SK-N-SH (cell line): ENCODE measurements around the gene LTBR. TPM values are rescaled to one million over a fixed set of nuclear protein-coding genes. Genes with fewer than 3 reads are reported as not detected.

Source experiments
- CTCF ChIA-PET: fragments of 300-600, 350-600 bp; formaldehyde crosslinking; extraction: SDS; loops from one replicate; lab custom pipeline; 2021; lab: Yijun Ruan, JAX
- POLR2A ChIA-PET: fragments of 350-600 bp; sonication (Branson Sonifier 250); formaldehyde crosslinking; extraction: SDS; loops from one replicate; lab custom pipeline; 2020; ENCODE audit warnings: antibody characterized with exemption, inconsistent platforms; lab: Yijun Ruan, JAX
- DNase-seq: peaks from one replicate; pipeline ENCODE4 v3.0.0; 2012
- H2AFZ ChIP-seq: fragments of 200-600 bp; sonication (generic); 2 replicates; pipeline ENCODE4 v1.8.1; 2016; ENCODE audit warnings: antibody characterized with exemption, mild to moderate bottlenecking, low read depth
- H3F3A ChIP-seq: fragments of 200-600 bp; sonication (generic); replicated peaks from 2 replicates; pipeline ENCODE3; 2016; ENCODE audit warnings: antibody characterized with exemption, mild to moderate bottlenecking; ENCODE audit not compliant: insufficient read depth
- H3K27ac ChIP-seq, 2 experiments: fragments of 200-500 bp in 1 of 2; fragments of 200-600 bp in 1 of 2; sonication (Bioruptor generic) in 1 of 2; sonication (generic), shearing (Covaris generic) in 1 of 2; 2 replicates each; pipeline versions ENCODE4 v1.5.1 to v1.6.1; 2014 to 2016; ENCODE audit warnings: low read depth in 2 of 2, inconsistent platforms in 1 of 2, low read length in 1 of 2, mild to moderate bottlenecking in 1 of 2, mixed read lengths in 1 of 2
- H3K27me3 ChIP-seq: fragments of 200-600 bp; sonication (generic), shearing (Covaris generic); 2 replicates; pipeline ENCODE4 v1.6.1; 2016; ENCODE audit warnings: mixed run types; ENCODE audit not compliant: insufficient read depth
- H3K36me3 ChIP-seq, 2 experiments: fragments of 200-500 bp in 1 of 2; fragments of 200-600 bp in 1 of 2; sonication (Bioruptor generic) in 1 of 2; sonication (generic) in 1 of 2; replicated peaks in 1 of 2; 2 replicates each; pipeline versions ENCODE3 to v1.5.1; 2014 to 2016; ENCODE audit warnings: low read length in 1 of 2, mild to moderate bottlenecking in 1 of 2; ENCODE audit not compliant: insufficient read depth in 2 of 2, control insufficient read depth in 1 of 2
- H3K4me1 ChIP-seq, 2 experiments: fragments of 200-500 bp in 1 of 2; fragments of 200-600 bp in 1 of 2; sonication (Bioruptor generic) in 1 of 2; sonication (generic), shearing (Covaris generic) in 1 of 2; 2 replicates each; pipeline versions ENCODE4 v1.5.1 to v1.6.1; 2014 to 2016; ENCODE audit warnings: low read depth in 1 of 2, low read length in 1 of 2, mixed run types in 1 of 2; ENCODE audit not compliant: insufficient read depth in 2 of 2, control insufficient read depth in 1 of 2
- H3K4me2 ChIP-seq: fragments of 200-600 bp; sonication (generic), shearing (Covaris generic); 2 replicates; pipeline ENCODE4 v1.6.1; 2017; ENCODE audit warnings: mixed run types
- H3K4me3 ChIP-seq, 2 experiments: fragments of 200-500 bp in 1 of 2; fragments of 200-600 bp in 1 of 2; sonication (Bioruptor generic) in 1 of 2; sonication (generic), shearing (Covaris generic) in 1 of 2; 2 replicates each; pipeline versions ENCODE4 v1.5.1 to v1.8.1; 2014 to 2016; ENCODE audit warnings: low read depth in 2 of 2, inconsistent platforms in 1 of 2, low read length in 1 of 2, mild to moderate bottlenecking in 1 of 2, mixed read lengths in 1 of 2, moderate library complexity in 1 of 2
- H3K79me2 ChIP-seq: fragments of 200-600 bp; sonication (generic); 2 replicates; pipeline ENCODE4 v1.8.1; 2017; ENCODE audit warnings: mild to moderate bottlenecking; ENCODE audit not compliant: insufficient read depth
- H3K9ac ChIP-seq: fragments of 200-600 bp; sonication (generic); 2 replicates; pipeline ENCODE4 v1.6.1; 2017; ENCODE audit warnings: mixed run types
- H3K9me2 ChIP-seq: fragments of 200-600 bp; sonication (generic); 2 replicates; pipeline ENCODE4 v1.6.1; 2017; ENCODE audit warnings: mixed run types
- H3K9me3 ChIP-seq: fragments of 200-600 bp; sonication (generic); 2 replicates; pipeline ENCODE4 v1.6.1; 2017; ENCODE audit warnings: mixed run types, mild to moderate bottlenecking, moderate library complexity
- H4K20me1 ChIP-seq: fragments of 200-600 bp; sonication (generic); 2 replicates; pipeline ENCODE4 v1.6.1; 2017; ENCODE audit warnings: mild to moderate bottlenecking, mixed run types; ENCODE audit not compliant: insufficient read depth
- CHD2 ChIP-seq: fragments of 150-350 bp; IDR thresholded peaks from 2 replicates; pipeline ENCODE4 v1.6.1; 2018; ENCODE audit warnings: low read length; ENCODE audit not compliant: partially characterized antibody
- CTCF ChIP-seq: fragments of 200-600 bp; sonication (generic); IDR thresholded peaks from 2 replicates; pipeline ENCODE4 v1.6.1; 2017; ENCODE audit warnings: antibody characterized with exemption, mild to moderate bottlenecking, moderate library complexity
- EP300 ChIP-seq, 2 experiments: IDR thresholded peaks; 2 replicates each; pipeline versions ENCODE4 v1.4.0 to v1.6.1; 2012; ENCODE audit warnings: borderline replicate concordance in 1 of 2, low read depth in 1 of 2, low read length in 1 of 2
- EZH2phosphoT487 ChIP-seq: fragments of 200-600 bp; sonication (generic); IDR thresholded peaks from 2 replicates; pipeline ENCODE4 v1.6.1; 2017; ENCODE audit warnings: low read depth, mixed run types, mild to moderate bottlenecking, antibody characterized with exemption, moderate library complexity, borderline replicate concordance
- FOXJ3 ChIP-seq: sonication (generic); formaldehyde crosslinking; IDR thresholded peaks from 2 replicates; pipeline ENCODE4 v1.5.1; 2020; ENCODE audit warnings: mild to moderate bottlenecking, missing genetic modification reagents
- FOXM1 ChIP-seq: IDR thresholded peaks from 2 replicates; pipeline ENCODE4 v1.4.0; 2012; ENCODE audit warnings: low read depth, mild to moderate bottlenecking
- GABPA ChIP-seq: IDR thresholded peaks from 2 replicates; pipeline ENCODE4 v1.4.0; 2012; ENCODE audit warnings: low read depth, mild to moderate bottlenecking
- GATA2 ChIP-seq: sonication (generic); formaldehyde crosslinking; IDR thresholded peaks from 2 replicates; pipeline ENCODE4 v1.5.0; 2020; ENCODE audit warnings: mild to moderate bottlenecking, missing genetic modification reagents
- IRF3 ChIP-seq: fragments of 150-350 bp; IDR thresholded peaks from 2 replicates; pipeline ENCODE4 v1.6.1; 2016; ENCODE audit warnings: mild to moderate bottlenecking, low read depth, low read length
- MAX ChIP-seq: IDR thresholded peaks from 2 replicates; pipeline ENCODE4 v1.4.0; 2012; ENCODE audit warnings: low read depth
- MEF2A ChIP-seq: IDR thresholded peaks from 2 replicates; pipeline ENCODE4 v1.4.0; 2012; ENCODE audit warnings: low read depth, borderline replicate concordance
- MXI1 ChIP-seq: IDR thresholded peaks from 2 replicates; pipeline ENCODE4 v1.6.1; 2012; ENCODE audit warnings: mild to moderate bottlenecking, low read depth, low read length, improper control_type of control experiment
- NRF1 ChIP-seq: IDR thresholded peaks from 2 replicates; pipeline ENCODE4 v1.6.1; 2012; ENCODE audit warnings: low read depth, mild to moderate bottlenecking, low read length
- PBX3 ChIP-seq: IDR thresholded peaks from 2 replicates; pipeline ENCODE4; 2012
- POLR2AphosphoS5 ChIP-seq: IDR thresholded peaks from 2 replicates; pipeline ENCODE4 v1.6.1; 2012; ENCODE audit warnings: low read depth, low read length
- RAD21 ChIP-seq: IDR thresholded peaks from 2 replicates; pipeline ENCODE4 v1.6.1; 2012; ENCODE audit warnings: mild to moderate bottlenecking, low read length
- RFX5 ChIP-seq: IDR thresholded peaks from 2 replicates; pipeline ENCODE4 v1.6.1; 2012; ENCODE audit warnings: mild to moderate bottlenecking, improper control_type of control experiment, low read length
- RXRA ChIP-seq: IDR thresholded peaks from 2 replicates; pipeline ENCODE4 v1.4.0; 2012; ENCODE audit warnings: low read depth, mild to moderate bottlenecking, borderline replicate concordance
- SIN3A ChIP-seq: IDR thresholded peaks from 2 replicates; pipeline ENCODE4 v1.6.1; 2012; ENCODE audit warnings: low read depth, mild to moderate bottlenecking, low read length, moderate library complexity, borderline replicate concordance
- TAF1 ChIP-seq: IDR thresholded peaks from 2 replicates; pipeline ENCODE4 v1.6.1; 2012; ENCODE audit warnings: low read depth, mild to moderate bottlenecking, low read length, moderate library complexity, borderline replicate concordance
- USF1 ChIP-seq: IDR thresholded peaks from 2 replicates; pipeline ENCODE4 v1.4.0; 2012; ENCODE audit warnings: low read depth, borderline replicate concordance
- YY1 ChIP-seq: IDR thresholded peaks from 2 replicates; pipeline ENCODE4 v1.4.0; 2012; ENCODE audit warnings: low read depth, mild to moderate bottlenecking
- WGBS: methylation state at CpG from one replicate; pipeline ENCODE4 v1.1.6; 2017; ENCODE audit warnings: low lambda C conversion rate; 5-methylcytosine and 5-hydroxymethylcytosine counted together
- polyA plus RNA-seq, 3 experiments: library from polyadenylated mRNA; depleted of rRNA; stranded (reverse); fragments of >200 nt; gene quantifications; 2 replicates each; pipeline ENCODE4 v1.2.3, GENCODE V29; 2012

Gene LTBR
- polyA plus RNA-seq, 1 of the 3 experiments (the other 2 are of a cell fraction), result 0.12 TPM

GRCh38 chr12:6438345-6438744, 54.4 kb downstream of the LTBR start:
- H4K20me1 ChIP-seq, result no peaks in the 10 kb centered on the region
- no peaks in the 10 kb centered on the region for H3K9me3 ChIP-seq
- no peaks in the 10 kb centered on the region for H3K9me2 ChIP-seq
- WGBS, result 91% methylated on average over 12 of the region's 12 CpGs
- H3K4me2 ChIP-seq, result no peak overlapping the region
- ChIA-PET POLR2A (no interaction called here), CTCF (interaction anchor here (1.0 to 4.1 kb wide), 3 partner anchors 15 to 103 kb away, joined by 3 to 21 read pairs (median 16); no protein-coding TSS in a partner anchor)
- no peaks in the 10 kb centered on the region for H3K4me1 ChIP-seq
- no peaks in the 10 kb centered on the region for H3F3A ChIP-seq
- H3K4me3 ChIP-seq, result no peak overlapping the region
- no peak overlapping the region for H3K27ac ChIP-seq
- no peaks in the 10 kb centered on the region for H3K27me3 ChIP-seq
- TF ChIP-seq EP300 (IDR thresholded peaks at IDR 0.05; ENCODE audit: borderline replicate concordance in 1 of 2, low read depth in 1 of 2, low read length in 1 of 2) (no peak), MAX (no peak), CHD2 (no peak), POLR2AphosphoS5 (no peak), RAD21 (no peak), EZH2phosphoT487 (no peak), RFX5 (no peak), GABPA (no peak), FOXM1 (no peak)
- no peak for DNase-seq
- H3K36me3 ChIP-seq, result no peaks in the 10 kb centered on the region
- H3K79me2 ChIP-seq, result no peaks in the 10 kb centered on the region
- no peak overlapping the region for H3K9ac ChIP-seq
- no peak overlapping the region for H2AFZ ChIP-seq

- Histone ChIP-seq H2AFZ (no peak overlapping the region), H3K9ac (no peak overlapping the region), H3K36me3 (no peaks in the 10 kb centered on the region), H3K4me2 (no peak overlapping the region), H3F3A (no peaks in the 10 kb centered on the region), H3K9me3 (no peaks in the 10 kb centered on the region), H3K4me3 (no peak overlapping the region), H3K9me2 (no peaks in the 10 kb centered on the region), H3K79me2 (no peaks in the 10 kb centered on the region), H3K4me1 (no peaks in the 10 kb centered on the region), H3K27ac (no peak overlapping the region), H4K20me1 (no peaks in the 10 kb centered on the region), H3K27me3 (no peaks in the 10 kb centered on the region)
- no peak for DNase-seq
- ChIA-PET CTCF (interaction anchor here (0.9 to 4.1 kb wide), 3 partner anchors 17 to 25 kb away, joined by 3 to 21 read pairs (median 16); no protein-coding TSS in a partner anchor), POLR2A (no interaction called here)
- 84% methylated on average over 1 of the region's 1 CpG for WGBS
- TF ChIP-seq CTCF (no peak), RXRA (no peak), NRF1 (no peak), FOXJ3 (no peak), MEF2A (no peak), SIN3A (no peak), CHD2 (no peak), POLR2AphosphoS5 (no peak), RFX5 (no peak), USF1 (no peak), PBX3 (no peak), TAF1 (no peak), IRF3 (no peak), YY1 (no peak), EZH2phosphoT487 (no peak), RAD21 (no peak), FOXM1 (no peak), MXI1 (no peak), GATA2 (CRISPR knock-in tag) (no peak)
These were observed 56.4 kb downstream of the LTBR start for GRCh38 chr12:6440391-6440790.
